HG03439 (cell line): ENCODE results near the gene STIMATE.

Experiments used
- ATAC-seq: cut with Tn5 transposase; IDR thresholded peaks from one replicate; pipeline ENCODE4 v1.9.1; 2021; ENCODE audit warnings: mild to moderate bottlenecking, moderate library complexity; ENCODE audit not compliant: unreplicated experiment

STIMATE gene

GRCh38 chr3:52897130-52898122 is at the start of gene STIMATE:
Gene STIMATE (minus strand): TSS chr3:52897548. CDS start chr3:52897450, 98 bp downstream.
- ATAC-seq, result peak; percentile 93

- ATAC-seq, result no peak
Measured at GRCh38 chr3:52939600-52939999, 42.3 kb upstream of the STIMATE start.

GRCh38 chr3:52934630-52935530 is 37.5 kb upstream of the STIMATE start:
- no peak for ATAC-seq

- ATAC-seq, result no peak
Measured at GRCh38 chr3:52931889-52932288, 34.5 kb upstream of the STIMATE start.

GRCh38 chr3:52931328-52931727 is 34.0 kb upstream of the STIMATE start:
- no peak for ATAC-seq

GRCh38 chr3:52930748-52931147 is 33.4 kb upstream of the STIMATE start:
- no peak for ATAC-seq

GRCh38 chr3:52926554-52926953 is 29.2 kb upstream of the STIMATE start:
- ATAC-seq, result no peak

- ATAC-seq, result no peak
Measured at GRCh38 chr3:52925405-52926313, 28.3 kb upstream of the STIMATE start.

GRCh38 chr3:52923963-52924362 is 26.6 kb upstream of the STIMATE start:
- no peak for ATAC-seq

- no peak for ATAC-seq
Measured at GRCh38 chr3:52920841-52921240, 23.5 kb upstream of the STIMATE start.

- ATAC-seq, result no peak
Measured at GRCh38 chr3:52917044-52917443, 19.7 kb upstream of the STIMATE start.

GRCh38 chr3:52915294-52915693 is 17.9 kb upstream of the STIMATE start:
- ATAC-seq, result no peak

GRCh38 chr3:52912885-52913731 is 15.8 kb upstream of the STIMATE start:
- no peak for ATAC-seq

- ATAC-seq, result no peak
Measured at GRCh38 chr3:52910823-52911222, 13.5 kb upstream of the STIMATE start.

GRCh38 chr3:52907497-52907896 is 10.1 kb upstream of the STIMATE start:
- no peak for ATAC-seq

GRCh38 chr3:52904552-52904951 is 7.2 kb upstream of the STIMATE start:
- ATAC-seq, result no peak

- no peak for ATAC-seq
Measured at GRCh38 chr3:52904000-52904399, 6.7 kb upstream of the STIMATE start.

- ATAC-seq, result no peak
Measured at GRCh38 chr3:52896613-52897012, 735 bp downstream of the STIMATE start.

GRCh38 chr3:52896151-52896550 is 1.2 kb downstream of the STIMATE start:
- no peak for ATAC-seq

GRCh38 chr3:52895418-52895817 is 1.9 kb downstream of the STIMATE start:
- no peak for ATAC-seq
